Neural progenitor cell (in vitro differentiated cells): ENCODE measurements around the gene GALNT13. TPM values are rescaled to one million over a fixed set of nuclear protein-coding genes. Genes with fewer than 3 reads are reported as not detected.

Source experiments
- DNase-seq: peaks from one replicate; pipeline ENCODE4 v3.0.0-alpha.2; 2016; ENCODE audit warnings: low spot score
- H2AFZ ChIP-seq: fragments of 200-600 bp; sonication (generic); replicated peaks from 2 replicates; pipeline ENCODE4 v1.6.1; 2016; ENCODE audit warnings: antibody characterized with exemption
- H3F3A ChIP-seq: fragments of 200-600 bp; sonication (generic); 2 replicates; pipeline ENCODE4 v1.6.1; 2016; ENCODE audit warnings: antibody characterized with exemption, low read depth
- H3K27ac ChIP-seq: fragments of 200-600 bp; sonication (generic); 2 replicates; pipeline ENCODE4 v1.5.1; 2016; ENCODE audit warnings: mild to moderate bottlenecking
- H3K27me3 ChIP-seq: fragments of 200-600 bp; sonication (generic); 2 replicates; pipeline ENCODE4 v1.6.1; 2016; ENCODE audit warnings: mild to moderate bottlenecking, moderate library complexity
- H3K36me3 ChIP-seq: fragments of 200-600 bp; sonication (generic); 2 replicates; pipeline ENCODE4 v1.5.1; 2016
- H3K4me1 ChIP-seq: fragments of 200-600 bp; sonication (generic); 2 replicates; pipeline ENCODE4 v1.6.1; 2016; ENCODE audit warnings: mixed run types
- H3K4me2 ChIP-seq: fragments of 200-600 bp; sonication (generic); 2 replicates; pipeline ENCODE4 v1.6.1; 2016
- H3K4me3 ChIP-seq: fragments of 200-600 bp; sonication (generic); 2 replicates; pipeline ENCODE4 v1.5.1; 2016
- H3K79me2 ChIP-seq: fragments of 200-600 bp; sonication (generic); 2 replicates; pipeline ENCODE4 v1.6.1; 2016; ENCODE audit warnings: low read depth
- H3K9ac ChIP-seq: fragments of 200-600 bp; sonication (generic); 2 replicates; pipeline ENCODE4 v1.6.1; 2016
- H3K9me3 ChIP-seq: fragments of 200-600 bp; sonication (generic); 2 replicates; pipeline ENCODE4 v1.5.1; 2016; ENCODE audit warnings: low read depth
- H4K20me1 ChIP-seq: fragments of 200-600 bp; sonication (generic); 2 replicates; pipeline ENCODE4 v1.6.1; 2016; ENCODE audit warnings: low read depth
- H3K27ac Mint-ChIP-seq: 3 replicates; pipeline ENCODE4 v1.8.0; 2021; ENCODE audit warnings: mixed read lengths
- H3K27me3 Mint-ChIP-seq: 2 replicates; pipeline ENCODE4 v1.8.0; 2022; ENCODE audit warnings: low read depth, mild to moderate bottlenecking, inconsistent platforms, moderate library complexity, mixed read lengths; ENCODE audit not compliant: insufficient read depth
- H3K36me3 Mint-ChIP-seq: 3 replicates; pipeline ENCODE4 v1.8.0; 2021; ENCODE audit warnings: mixed read lengths
- H3K4me1 Mint-ChIP-seq: 3 replicates; pipeline ENCODE4 v1.8.0; 2021; ENCODE audit warnings: mixed read lengths
- H3K4me3 Mint-ChIP-seq: 3 replicates; pipeline ENCODE4 v1.8.0; 2021; ENCODE audit warnings: mild to moderate bottlenecking, moderate library complexity, mixed read lengths
- H3K9me3 Mint-ChIP-seq: 3 replicates; pipeline ENCODE4 v1.8.0; 2020; ENCODE audit warnings: mixed read lengths
- EZH2 ChIP-seq: fragments of 200-600 bp; sonication (generic); IDR thresholded peaks from 2 replicates; pipeline ENCODE4 v1.6.1; 2017; ENCODE audit warnings: antibody characterized with exemption, mild to moderate bottlenecking, moderate library complexity
- EZH2phosphoT487 ChIP-seq: fragments of 200-600 bp; sonication (generic); IDR thresholded peaks from 2 replicates; pipeline ENCODE4 v1.6.1; 2017; ENCODE audit warnings: antibody characterized with exemption
- total RNA-seq: library from RNA; depleted of rRNA; stranded (reverse); fragments of >200 nt; gene quantifications from 2 replicates; pipeline ENCODE4 v1.2.3, GENCODE V29; 2015; ENCODE audit warnings: low replicate concordance
- TF ChIP-seq, protein P1 (sequence below): fragments of 200-600 bp; sonication (generic); IDR thresholded peaks from 2 replicates; pipeline ENCODE4 v1.5.1; 2017; ENCODE audit warnings: antibody characterized with exemption, mild to moderate bottlenecking

GALNT13 gene
- total RNA-seq, 1 donor from 2014 or later, result 5.9 TPM

DNA sequence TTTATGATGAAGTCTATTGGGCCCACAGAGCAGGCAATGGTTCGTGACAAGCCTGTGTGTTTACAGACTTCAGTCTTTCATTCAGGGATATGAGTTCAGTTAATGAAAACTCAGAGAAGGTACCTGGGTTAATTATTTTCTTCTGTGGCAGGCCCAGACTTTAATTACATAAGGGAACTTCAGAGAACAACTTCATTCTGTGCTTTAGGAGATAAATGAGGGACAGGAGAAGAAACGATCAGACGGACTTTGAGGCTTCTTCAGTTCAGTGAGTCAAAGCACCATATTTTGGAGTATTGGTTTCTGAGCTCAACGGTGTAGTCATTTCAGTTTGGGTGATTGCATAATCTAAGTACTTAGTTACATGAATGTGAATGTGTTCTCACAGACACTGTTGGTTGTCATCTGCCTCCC lies 623.7 kb downstream of the GALNT13 start:
- no peaks in the 10 kb centered on the region for H3K4me1 ChIP-seq
- H3K9me3 Mint-ChIP-seq, result no peaks in the 10 kb centered on the region
- H3K79me2 ChIP-seq, result no peaks in the 10 kb centered on the region
- H3K9ac ChIP-seq, result no peak overlapping the region
- H3K4me2 ChIP-seq, result no peak overlapping the region
- H3K36me3 ChIP-seq, result no peaks in the 10 kb centered on the region
- TF ChIP-seq EZH2phosphoT487 (no peak), EZH2 (no peak)
- TF ChIP-seq, protein P1, sequence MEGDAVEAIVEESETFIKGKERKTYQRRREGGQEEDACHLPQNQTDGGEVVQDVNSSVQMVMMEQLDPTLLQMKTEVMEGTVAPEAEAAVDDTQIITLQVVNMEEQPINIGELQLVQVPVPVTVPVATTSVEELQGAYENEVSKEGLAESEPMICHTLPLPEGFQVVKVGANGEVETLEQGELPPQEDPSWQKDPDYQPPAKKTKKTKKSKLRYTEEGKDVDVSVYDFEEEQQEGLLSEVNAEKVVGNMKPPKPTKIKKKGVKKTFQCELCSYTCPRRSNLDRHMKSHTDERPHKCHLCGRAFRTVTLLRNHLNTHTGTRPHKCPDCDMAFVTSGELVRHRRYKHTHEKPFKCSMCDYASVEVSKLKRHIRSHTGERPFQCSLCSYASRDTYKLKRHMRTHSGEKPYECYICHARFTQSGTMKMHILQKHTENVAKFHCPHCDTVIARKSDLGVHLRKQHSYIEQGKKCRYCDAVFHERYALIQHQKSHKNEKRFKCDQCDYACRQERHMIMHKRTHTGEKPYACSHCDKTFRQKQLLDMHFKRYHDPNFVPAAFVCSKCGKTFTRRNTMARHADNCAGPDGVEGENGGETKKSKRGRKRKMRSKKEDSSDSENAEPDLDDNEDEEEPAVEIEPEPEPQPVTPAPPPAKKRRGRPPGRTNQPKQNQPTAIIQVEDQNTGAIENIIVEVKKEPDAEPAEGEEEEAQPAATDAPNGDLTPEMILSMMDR, result no peak
- no peaks in the 10 kb centered on the region for H3K27me3 Mint-ChIP-seq
- H3K4me1 Mint-ChIP-seq, result no peaks in the 10 kb centered on the region
- H2AFZ ChIP-seq, result no peak overlapping the region
- H3K4me3 ChIP-seq, result no peak overlapping the region
- H3K36me3 Mint-ChIP-seq, result no peaks in the 10 kb centered on the region
- no peaks in the 10 kb centered on the region for H3K27me3 ChIP-seq
- H3K9me3 ChIP-seq, result no peaks in the 10 kb centered on the region
- no peaks in the 10 kb centered on the region for H4K20me1 ChIP-seq
- DNase-seq, result no peak
- H3K4me3 Mint-ChIP-seq, result no peak overlapping the region
- H3K27ac ChIP-seq, result no peak overlapping the region
- no peak overlapping the region for H3K27ac Mint-ChIP-seq
- no peaks in the 10 kb centered on the region for H3F3A ChIP-seq

GRCh38 chr2:154497019-154497418 lies 625.3 kb downstream of the GALNT13 start:
- H3K4me1 ChIP-seq, result no peaks in the 10 kb centered on the region
- Mint-ChIP-seq H3K9me3 (no peaks in the 10 kb centered on the region), H3K36me3 (no peaks in the 10 kb centered on the region), H3K27ac (no peak overlapping the region), H3K4me3 (no peak overlapping the region), H3K27me3 (no peaks in the 10 kb centered on the region), H3K4me1 (no peaks in the 10 kb centered on the region)
- TF ChIP-seq EZH2phosphoT487 (no peak), EZH2 (no peak)
- TF ChIP-seq, protein P1, result no peak
- no peak overlapping the region for H2AFZ ChIP-seq
- H3K79me2 ChIP-seq, result no peaks in the 10 kb centered on the region
- H3K36me3 ChIP-seq, result no peaks in the 10 kb centered on the region
- H3K4me2 ChIP-seq, result no peak overlapping the region
- H3K27ac ChIP-seq, result no peak overlapping the region
- H3K27me3 ChIP-seq, result no peaks in the 10 kb centered on the region
- no peak overlapping the region for H3K4me3 ChIP-seq
- no peaks in the 10 kb centered on the region for H3K9me3 ChIP-seq
- H3K9ac ChIP-seq, result no peak overlapping the region
- no peak for DNase-seq
- no peaks in the 10 kb centered on the region for H3F3A ChIP-seq
- H4K20me1 ChIP-seq, result no peaks in the 10 kb centered on the region
